Measurements from ENCODE around the gene FBXW9. TPM values are rescaled to one million over a fixed set of nuclear protein-coding genes. Genes with fewer than 3 reads are reported as not detected.

The FBXW9 gene
- total and polyA plus RNA-seq, 12 donors, result 1.2 to 4.6 (median 2.1) TPM

- peak overlapping the region; percentile 40 to 83 (median 70) for H3K4me3 ChIP-seq
- no peak for DNase-seq
- peaks cover 0 to 22% (median 7%) of the 10 kb centered on the region in 9 donors for H3K36me3 ChIP-seq
- H3K4me1 ChIP-seq, result peaks cover 7 to 50% (median 34%) of the 10 kb centered on the region in 9 donors
- no peaks in the 10 kb centered on the region for H3K9me3 ChIP-seq
- ATAC-seq, result no peak
- 3 to 4% methylated on average over 7 of the region's 7 CpGs for WGBS, 2 donors
- intact Hi-C loops (cut with DNase I), result loop anchor here in 3 of 10 donors (2.0 to 5.0 kb wide), 3 partner anchors 13 to 69 kb away; partner anchors contain the start of genes DHPS (in 1 of the 3), GET3 (in 1 of the 3) and JUNB (in 1 of the 3)
- H3K27me3 ChIP-seq, result no peaks in the 10 kb centered on the region
- TF ChIP-seq, protein P1, sequence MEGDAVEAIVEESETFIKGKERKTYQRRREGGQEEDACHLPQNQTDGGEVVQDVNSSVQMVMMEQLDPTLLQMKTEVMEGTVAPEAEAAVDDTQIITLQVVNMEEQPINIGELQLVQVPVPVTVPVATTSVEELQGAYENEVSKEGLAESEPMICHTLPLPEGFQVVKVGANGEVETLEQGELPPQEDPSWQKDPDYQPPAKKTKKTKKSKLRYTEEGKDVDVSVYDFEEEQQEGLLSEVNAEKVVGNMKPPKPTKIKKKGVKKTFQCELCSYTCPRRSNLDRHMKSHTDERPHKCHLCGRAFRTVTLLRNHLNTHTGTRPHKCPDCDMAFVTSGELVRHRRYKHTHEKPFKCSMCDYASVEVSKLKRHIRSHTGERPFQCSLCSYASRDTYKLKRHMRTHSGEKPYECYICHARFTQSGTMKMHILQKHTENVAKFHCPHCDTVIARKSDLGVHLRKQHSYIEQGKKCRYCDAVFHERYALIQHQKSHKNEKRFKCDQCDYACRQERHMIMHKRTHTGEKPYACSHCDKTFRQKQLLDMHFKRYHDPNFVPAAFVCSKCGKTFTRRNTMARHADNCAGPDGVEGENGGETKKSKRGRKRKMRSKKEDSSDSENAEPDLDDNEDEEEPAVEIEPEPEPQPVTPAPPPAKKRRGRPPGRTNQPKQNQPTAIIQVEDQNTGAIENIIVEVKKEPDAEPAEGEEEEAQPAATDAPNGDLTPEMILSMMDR (IDR thresholded peaks at IDR 0.05), result no peak
- H3K27ac ChIP-seq, result peak overlapping the region in 9 of 10 donors; percentile 91 to 97 (median 95)
Observed at GRCh38 chr19:12723381-12723640, 26.9 kb upstream of the FBXW9 start.

DNA sequence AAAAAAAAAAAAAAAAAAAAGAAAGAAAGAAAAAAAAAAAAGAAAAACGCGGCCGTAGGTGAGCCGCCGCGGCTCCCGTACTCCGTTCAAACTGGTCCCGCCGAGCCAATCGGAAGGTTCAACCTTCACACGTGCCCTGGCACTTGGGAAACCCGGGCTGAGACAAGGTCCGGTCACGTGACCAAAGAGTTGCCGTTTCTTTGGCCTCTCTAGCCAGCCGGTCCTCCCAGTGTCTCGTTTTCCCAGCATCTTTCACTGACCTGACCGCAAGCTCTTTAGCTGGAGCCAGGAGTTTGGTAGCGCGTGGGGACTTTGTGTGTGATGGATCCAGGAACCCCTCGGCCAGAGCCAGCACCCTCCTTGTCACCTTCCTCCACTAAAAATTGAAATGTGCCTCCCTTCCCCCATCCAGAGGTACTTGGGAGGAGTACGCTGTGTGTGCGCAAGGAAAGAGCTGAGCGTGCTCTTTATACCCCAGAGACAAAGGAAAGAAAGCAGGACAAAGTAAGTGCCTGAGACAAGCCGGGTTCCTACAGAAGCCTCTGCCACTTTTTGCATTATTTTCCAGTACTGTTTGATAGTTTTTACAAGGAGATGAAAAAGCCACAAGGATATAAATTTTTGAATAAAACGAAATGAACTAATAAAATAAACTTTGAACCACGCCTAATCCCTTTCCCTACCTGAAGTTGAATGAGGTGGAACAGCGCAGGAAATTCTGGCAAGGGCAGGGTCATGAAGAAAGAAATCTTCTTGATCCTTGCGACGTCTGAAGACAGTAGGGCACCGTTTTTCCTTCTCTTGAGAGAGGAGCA, 26.3 kb upstream of the FBXW9 start:
- WGBS, 2 donors, result 0 to 1% methylated on average over 32 of the region's 32 CpGs
- Histone ChIP-seq H3K27ac (peak overlapping the region; percentile 89 to 97 (median 94)), H3K4me1 (peaks cover 7 to 50% (median 34%) of the 10 kb centered on the region in 9 donors), H3K36me3 (peaks cover 0 to 22% (median 8%) of the 10 kb centered on the region in 9 donors), H3K27me3 (no peaks in the 10 kb centered on the region), H3K4me3 (peak overlapping the region; percentile 58 to 83 (median 70)), H3K9me3 (no peaks in the 10 kb centered on the region)
- TF ChIP-seq, protein P1 (IDR thresholded peaks at IDR 0.05), result no peak
- ATAC-seq (peak; percentile 87 to 97 (median 94)), DNase-seq (peak; percentile 93 to 99)
- intact Hi-C loops (cut with DNase I), result loop anchor here in 4 of 10 donors (1.0 to 5.0 kb wide), 4 partner anchors 12 to 70 kb away; partner anchors contain the start of genes DHPS (in 1 of the 4), GET3 (in 1 of the 4), JUNB (in 1 of the 4) and TRIR (in 1 of the 4)

DNA sequence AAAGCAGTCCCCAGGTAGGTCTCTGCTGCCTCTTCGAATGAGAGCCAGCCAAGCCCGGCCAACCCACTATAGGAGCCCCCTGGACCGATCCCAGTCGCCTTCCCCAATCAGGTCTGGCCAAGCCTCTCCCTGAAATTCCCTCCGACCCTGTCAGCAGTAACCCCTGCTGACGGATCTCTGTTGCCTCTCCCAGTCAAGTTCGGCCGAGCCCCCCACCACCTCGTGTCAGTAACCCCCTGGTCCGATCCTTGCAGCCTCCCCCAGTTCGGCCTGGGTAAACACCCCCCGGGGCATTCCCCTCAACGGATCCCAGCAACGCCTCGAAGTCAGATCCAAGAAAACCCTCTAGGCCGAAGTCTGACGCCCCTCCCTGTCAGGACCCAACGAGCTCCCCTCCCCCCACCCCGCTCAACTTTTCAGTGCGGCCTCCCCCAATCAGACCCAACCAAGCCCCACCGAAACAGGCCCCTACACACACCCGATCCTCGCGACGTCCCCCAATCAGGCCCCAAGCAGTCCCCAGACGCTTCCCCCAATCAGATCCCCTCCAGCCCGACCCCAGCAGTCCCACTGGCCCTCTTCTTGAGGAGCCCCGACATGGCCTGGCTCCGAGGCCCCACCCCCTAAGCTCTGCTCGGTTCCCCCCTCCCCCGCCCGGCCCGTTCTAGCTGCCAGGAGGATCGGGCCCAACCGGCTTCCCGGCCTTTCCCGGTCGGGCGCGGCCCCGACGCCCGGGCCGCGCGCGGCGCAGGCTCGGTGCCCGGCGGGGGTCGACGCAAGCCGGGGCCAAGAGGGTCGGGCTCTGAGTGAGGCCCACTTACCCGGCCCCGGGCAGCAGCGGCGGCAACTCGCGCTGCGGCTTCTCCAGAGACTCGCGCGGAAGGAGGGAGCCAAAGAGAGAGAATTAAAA, 25.5 kb upstream of the FBXW9 start:
- peaks cover 0 to 26% (median 8%) of the 10 kb centered on the region in 9 donors for H3K36me3 ChIP-seq
- no peaks in the 10 kb centered on the region for H3K27me3 ChIP-seq
- H3K9me3 ChIP-seq, result no peaks in the 10 kb centered on the region
- WGBS, 2 donors, result 1% methylated on average over 64 to 65 of the region's 65 CpGs
- H3K4me3 ChIP-seq, result peak overlapping the region; percentile 58 to 83 (median 70)
- peak overlapping the region; percentile 89 to 97 (median 94) for H3K27ac ChIP-seq
- DNase-seq (peak; percentile 62 to 68), ATAC-seq (peak; percentile 36 to 72 (median 54))
- peaks cover 7 to 50% (median 34%) of the 10 kb centered on the region in 9 donors for H3K4me1 ChIP-seq
- TF ChIP-seq, protein P1 (IDR thresholded peaks at IDR 0.05), result no peak
- intact Hi-C loops (cut with DNase I), result loop anchor here in 4 of 10 donors (1.0 to 5.0 kb wide), 4 partner anchors 12 to 70 kb away; partner anchors contain the start of genes DHPS (in 1 of the 4), GET3 (in 1 of the 4), JUNB (in 1 of the 4) and TRIR (in 1 of the 4)

Measured in heart right ventricle (tissue), 16 donors.